ENCODE results near the gene PARD3.
"Not testable (repeated sequence)": the region's sequence is repeated elsewhere in the genome, so short reads cannot be mapped to it uniquely, and the experiment has no call there.

PARD3 gene

GRCh38 chr10:34717429-34717828 lies 97.7 kb downstream of the PARD3 start:
- DNase-seq (ENCODE audit: low read depth in 1 of 2, low spot score in 1 of 2) = no peak

GRCh38 chr10:34716958-34717357 lies 98.1 kb downstream of the PARD3 start:
- no peak for DNase-seq (ENCODE audit: low read depth in 1 of 2, low spot score in 1 of 2)

DNA sequence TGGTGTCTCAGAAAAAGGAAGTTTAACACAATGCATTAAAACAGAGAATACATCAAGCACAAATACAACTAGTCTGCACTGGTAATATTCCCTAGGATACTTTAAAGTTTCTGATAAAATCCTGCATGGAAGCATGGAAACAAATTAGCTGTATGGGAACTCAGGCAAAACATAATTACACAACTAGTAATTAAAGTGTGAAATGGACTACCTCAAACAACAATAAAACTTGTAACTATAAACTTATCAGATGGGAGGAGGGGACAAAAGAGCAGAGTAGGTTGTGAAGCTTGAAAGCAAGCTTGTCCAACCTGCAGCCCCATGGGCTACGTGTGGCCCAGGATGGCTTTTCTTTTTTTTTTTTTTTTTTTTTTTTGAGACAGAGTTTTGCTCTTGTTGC lies 98.9 kb downstream of the PARD3 start:
- DNase-seq (ENCODE audit: low read depth in 1 of 2, low spot score in 1 of 2) = no peak

- no peak for DNase-seq (ENCODE audit: low read depth in 1 of 2, low spot score in 1 of 2)
These were observed 99.4 kb downstream of the PARD3 start for GRCh38 chr10:34715511-34716187.

GRCh38 chr10:34713875-34714274 lies 101.2 kb downstream of the PARD3 start:
- DNase-seq (ENCODE audit: low read depth in 1 of 2, low spot score in 1 of 2) = no peak

DNA sequence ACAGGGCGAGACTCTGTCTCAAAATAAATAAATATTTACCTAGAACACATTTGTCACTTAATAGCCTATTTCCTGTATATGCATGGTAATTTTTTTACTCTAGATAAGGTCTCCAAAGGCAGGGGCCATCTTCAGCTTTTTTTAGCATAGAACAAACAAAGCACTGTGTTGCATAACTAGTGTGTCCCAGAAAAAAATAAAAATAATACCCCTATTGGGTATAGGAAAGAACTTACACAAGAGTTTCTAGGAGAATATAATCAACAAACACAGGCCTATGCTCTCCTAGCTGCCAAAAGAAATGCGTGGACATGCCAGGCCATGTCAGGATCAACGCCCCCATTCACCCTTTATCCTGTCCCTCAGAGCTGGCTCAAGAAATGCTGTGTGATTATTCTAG lies 103.6 kb downstream of the PARD3 start:
- DNase-seq (ENCODE audit: low read depth in 1 of 2, low spot score in 1 of 2) = no peak

GRCh38 chr10:34710391-34710751 lies 104.7 kb downstream of the PARD3 start:
- DNase-seq (ENCODE audit: low read depth in 1 of 2, low spot score in 1 of 2) = no peak

- DNase-seq (ENCODE audit: low read depth in 1 of 2, low spot score in 1 of 2) = no peak
These were observed 105.3 kb downstream of the PARD3 start for GRCh38 chr10:34709637-34710390.

DNA sequence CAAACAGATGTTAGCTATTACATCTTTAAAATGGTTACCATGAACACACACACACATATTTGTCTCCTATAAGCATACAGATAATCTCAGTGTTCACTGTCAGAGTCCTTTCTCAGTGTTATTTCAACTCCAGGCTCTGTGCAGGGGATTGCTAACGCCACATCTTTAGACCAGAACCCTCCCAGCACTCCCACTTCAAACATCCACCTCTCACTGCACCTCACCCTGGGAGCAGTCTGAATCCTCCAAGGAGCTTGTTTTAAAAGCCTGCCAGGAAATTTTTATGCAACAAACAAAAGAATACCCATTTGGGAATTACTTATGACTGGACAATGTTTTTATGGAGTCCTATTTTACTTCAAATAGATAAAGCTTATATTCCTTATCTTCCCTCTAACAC lies 107.4 kb downstream of the PARD3 start:
- DNase-seq (ENCODE audit: low read depth in 1 of 2, low spot score in 1 of 2) = no peak

GRCh38 chr10:34706992-34707391 lies 108.1 kb downstream of the PARD3 start:
- DNase-seq (ENCODE audit: low read depth in 1 of 2, low spot score in 1 of 2) = not testable (repeated sequence)

DNA sequence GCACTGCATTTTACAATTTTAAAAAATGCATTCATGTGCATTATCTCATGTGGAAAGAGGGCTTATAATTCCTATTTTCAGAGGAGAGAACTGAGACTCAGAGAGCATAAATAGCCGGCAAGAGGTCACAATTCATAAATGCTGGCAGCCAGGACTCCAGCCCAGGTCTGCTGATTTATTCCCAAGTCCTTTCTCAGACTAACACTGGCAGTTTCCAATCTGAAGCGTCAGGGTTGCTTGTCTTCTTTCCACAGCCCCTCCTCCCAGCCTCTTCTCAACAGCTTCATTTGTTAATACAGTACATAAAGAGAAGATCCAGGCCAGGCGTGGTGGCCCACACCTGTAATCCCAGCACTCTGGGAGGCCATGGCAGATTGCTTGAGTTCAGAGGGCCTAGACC lies 108.9 kb downstream of the PARD3 start:
- DNase-seq (ENCODE audit: low read depth in 1 of 2, low spot score in 1 of 2) = no peak

DNA sequence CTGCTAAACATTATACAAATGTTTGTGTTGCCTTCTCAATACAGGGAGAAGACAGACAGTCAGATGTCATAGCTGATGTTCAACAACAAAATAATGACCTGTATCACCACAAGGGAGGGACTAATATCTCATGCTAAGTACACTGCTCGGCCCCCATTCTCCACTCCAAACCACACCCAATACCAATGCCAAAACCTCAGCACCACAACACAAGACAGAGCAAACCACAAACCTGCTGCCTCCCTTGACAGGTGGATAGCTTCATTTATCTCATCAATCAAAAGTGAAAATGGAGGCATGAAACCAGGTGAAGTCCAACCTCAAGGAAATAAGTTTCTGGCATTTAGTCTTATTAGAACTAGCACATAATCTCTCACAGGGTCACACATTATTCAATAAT lies 109.5 kb downstream of the PARD3 start:
- no peak for DNase-seq (ENCODE audit: low read depth in 1 of 2, low spot score in 1 of 2)

DNA sequence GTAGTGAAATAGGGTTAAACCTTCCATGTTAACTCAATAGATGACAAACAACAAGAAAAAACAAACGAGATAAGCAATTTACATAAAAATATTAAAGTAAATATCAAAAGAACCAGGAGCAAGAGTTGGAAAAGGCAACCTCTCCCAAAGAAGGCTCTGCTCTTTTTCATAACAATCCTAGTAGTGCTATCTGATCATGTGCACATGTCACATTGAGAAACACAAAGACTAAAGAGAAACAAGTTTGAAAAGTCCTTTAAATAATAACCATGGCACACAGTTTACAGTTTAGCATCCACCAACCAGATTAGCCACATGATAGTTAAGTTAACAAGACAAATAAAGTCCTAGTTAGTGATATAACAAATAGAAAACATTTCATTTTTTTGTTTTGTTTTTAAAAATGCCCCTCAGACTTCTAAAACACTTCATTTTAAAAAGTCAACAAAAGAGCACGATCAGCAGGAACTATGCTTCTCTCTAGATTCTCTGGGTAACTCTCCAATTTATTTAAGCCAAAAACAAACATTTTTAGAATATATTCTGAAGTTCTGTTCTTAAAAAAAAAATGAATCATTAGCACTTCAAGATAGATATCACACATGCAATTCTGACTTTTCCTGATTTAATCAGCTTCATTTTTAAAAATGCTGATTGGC lies 110.4 kb downstream of the PARD3 start:
- no peak for DNase-seq (ENCODE audit: low read depth in 1 of 2, low spot score in 1 of 2)

DNA sequence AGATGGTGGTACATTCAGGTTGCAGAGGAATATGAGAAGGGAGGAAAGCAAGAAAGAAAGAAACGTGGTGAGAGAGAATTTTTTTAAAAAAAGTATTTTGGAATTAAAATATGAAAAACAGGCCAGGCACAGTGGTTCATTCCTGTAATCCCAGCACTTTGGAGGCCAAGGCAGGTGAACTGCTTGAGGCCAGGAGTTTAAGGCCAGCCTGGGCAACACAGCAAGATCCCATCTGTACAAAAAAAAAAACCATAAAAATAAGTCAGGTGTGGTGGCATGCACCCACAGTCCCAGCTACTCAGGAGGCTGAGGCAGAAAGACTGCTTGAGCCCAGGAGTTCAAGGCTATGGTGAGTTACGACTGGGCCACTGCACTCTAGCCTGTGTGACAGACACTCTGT lies 112.1 kb downstream of the PARD3 start:
- DNase-seq (ENCODE audit: low read depth in 1 of 2, low spot score in 1 of 2) = no peak

GRCh38 chr10:34702093-34702937 lies 112.8 kb downstream of the PARD3 start:
- no peak for DNase-seq (ENCODE audit: low read depth in 1 of 2, low spot score in 1 of 2)

DNA sequence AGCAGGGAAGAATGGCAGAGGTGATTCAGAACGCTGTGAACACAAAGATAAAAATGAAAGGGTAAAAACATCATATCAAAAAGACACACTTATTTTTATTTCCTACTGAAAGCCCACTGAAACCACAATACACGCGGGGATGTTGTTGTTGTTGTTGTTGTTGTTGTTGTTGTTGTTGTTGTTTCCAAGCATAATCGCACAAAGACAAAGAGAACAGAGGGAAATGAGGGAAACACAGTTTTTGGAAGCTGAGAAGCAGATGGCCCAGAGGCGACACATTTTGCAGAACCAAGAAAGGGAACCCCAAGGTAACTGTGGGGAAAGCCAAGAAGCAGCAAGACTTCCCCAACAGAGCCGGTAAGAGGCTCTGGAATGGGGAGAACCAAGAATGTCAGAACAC lies 113.9 kb downstream of the PARD3 start:
- DNase-seq (ENCODE audit: low read depth in 1 of 2, low spot score in 1 of 2) = no peak

GRCh38 chr10:34700752-34701151 lies 114.3 kb downstream of the PARD3 start:
- not testable (repeated sequence) for DNase-seq (ENCODE audit: low read depth in 1 of 2, low spot score in 1 of 2)

DNA sequence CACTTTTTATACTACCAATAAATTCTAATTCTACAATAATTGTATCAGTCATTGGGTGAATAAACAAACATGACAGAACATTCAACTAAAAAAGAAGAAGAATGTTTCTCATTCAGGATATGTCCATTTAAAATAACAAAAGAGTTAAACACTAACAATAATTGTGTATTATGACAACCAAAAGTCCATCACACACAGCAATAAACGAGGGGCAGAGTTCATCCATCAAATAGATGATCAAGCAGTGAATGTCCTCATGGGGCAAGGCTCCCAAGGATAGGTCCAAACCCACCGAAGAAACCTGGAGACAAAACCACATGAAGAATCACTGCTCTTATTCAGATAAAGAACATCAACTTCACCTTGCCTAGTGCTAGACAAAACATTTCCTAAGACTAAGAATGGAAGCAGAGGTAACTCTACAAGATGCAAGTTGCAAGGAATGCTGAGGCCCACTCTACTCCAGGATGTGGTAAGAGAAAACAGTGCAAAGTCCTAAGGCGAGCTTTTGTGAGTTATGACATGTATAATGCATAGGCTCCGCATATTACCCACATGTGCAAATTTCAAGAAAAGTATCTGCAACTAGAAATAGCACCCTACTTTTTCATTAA lies 115.1 kb downstream of the PARD3 start:
- DNase-seq (ENCODE audit: low read depth in 1 of 2, low spot score in 1 of 2) = no peak

DNA sequence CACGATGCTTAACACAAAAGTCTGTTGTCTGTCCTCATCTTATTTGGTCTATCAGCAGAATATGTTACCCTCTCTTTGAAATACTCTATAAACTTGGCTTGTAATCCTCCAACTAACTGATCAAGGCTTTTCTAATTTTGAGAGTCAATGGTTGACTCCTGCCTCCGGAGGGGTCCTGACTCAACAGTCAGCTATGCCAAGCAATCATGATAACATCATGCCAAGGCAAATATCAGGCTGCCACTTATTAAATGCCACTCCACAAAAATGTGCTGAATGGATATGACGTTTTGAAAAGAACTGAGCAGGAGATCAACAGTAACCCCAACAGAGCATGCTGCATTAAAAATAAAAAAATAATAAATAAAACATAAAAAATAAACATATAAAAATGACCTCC lies 116.1 kb downstream of the PARD3 start:
- DNase-seq (ENCODE audit: low read depth in 1 of 2, low spot score in 1 of 2) = no peak

GRCh38 chr10:34698248-34698831 lies 116.8 kb downstream of the PARD3 start:
- no peak for DNase-seq (ENCODE audit: low read depth in 1 of 2, low spot score in 1 of 2)
